GM15510 (cell line): Measurements from ENCODE around the gene TSPO2.

Source experiments
- POLR2A ChIP-seq: IDR thresholded peaks from 3 replicates; pipeline ENCODE4 v1.6.1; 2011; ENCODE audit warnings: borderline replicate concordance; ENCODE audit not compliant: insufficient read length; ENCODE audit errors: extremely low read depth

Gene TSPO2

DNA sequence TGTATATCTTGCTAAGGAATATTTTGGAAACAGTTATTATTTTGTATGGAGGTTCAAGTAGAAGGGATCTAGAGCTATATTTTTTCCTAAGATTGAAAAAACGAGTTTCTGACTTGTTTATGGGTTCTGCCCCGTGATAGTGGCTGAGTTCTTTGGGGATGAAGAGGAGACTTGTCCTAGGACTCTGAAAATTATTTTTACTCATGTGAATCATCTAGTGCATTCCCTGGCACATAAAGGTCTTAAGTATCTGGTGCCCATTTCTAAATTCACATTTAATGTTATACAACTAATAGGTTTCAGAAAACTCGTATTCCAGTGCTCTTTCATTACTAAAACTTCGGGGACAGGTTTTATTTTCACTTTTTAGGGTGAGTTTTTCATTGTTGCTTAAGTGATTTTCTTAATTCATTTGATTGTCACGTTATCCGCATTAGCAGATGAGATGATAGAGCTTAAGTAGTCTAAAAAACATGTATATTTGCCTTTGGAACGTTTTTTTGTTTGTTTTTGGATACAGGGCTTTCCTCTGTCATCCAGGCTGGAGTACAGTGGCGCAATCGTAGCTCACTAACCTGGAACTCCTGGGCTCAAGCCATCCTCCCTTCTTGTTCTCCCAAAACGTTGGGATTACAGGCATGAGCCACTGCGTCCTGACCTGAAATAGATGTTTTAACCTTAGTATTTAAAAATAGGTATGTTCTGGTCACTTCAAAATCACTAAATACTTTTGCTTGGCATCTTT lies 32.6 kb downstream of the TSPO2 start:
- no peak for TF ChIP-seq POLR2A

- no peak for TF ChIP-seq POLR2A
These were observed 33.7 kb downstream of the TSPO2 start for GRCh38 chr6:41075651-41076626.

- TF ChIP-seq POLR2A = no peak
These were observed 35.3 kb downstream of the TSPO2 start for GRCh38 chr6:41077536-41077935.

- no peak for TF ChIP-seq POLR2A
These were observed 35.8 kb downstream of the TSPO2 start for GRCh38 chr6:41078101-41078500.

GRCh38 chr6:41079080-41079479 lies 36.8 kb downstream of the TSPO2 start:
- TF ChIP-seq POLR2A = no peak

DNA sequence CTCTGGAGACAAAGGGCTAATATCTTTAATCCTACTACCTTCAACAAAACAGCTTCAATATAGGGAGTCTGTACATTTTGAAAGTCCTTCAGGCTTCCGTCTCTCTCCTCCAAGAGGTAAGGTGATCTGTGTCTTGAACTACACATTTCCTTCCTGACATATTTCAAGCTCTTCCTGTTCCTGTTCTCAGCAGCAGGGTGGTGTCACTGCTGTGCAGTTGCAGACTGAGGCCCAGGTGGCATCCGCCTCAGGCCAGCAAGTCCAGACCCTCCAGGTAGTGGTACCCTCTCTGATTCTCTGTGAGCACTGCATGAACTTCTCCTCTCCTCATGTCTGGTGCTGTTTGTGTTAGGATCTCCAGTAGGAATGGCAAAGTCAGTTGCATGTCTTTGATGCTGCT lies 38.4 kb downstream of the TSPO2 start:
- no peak for TF ChIP-seq POLR2A

DNA sequence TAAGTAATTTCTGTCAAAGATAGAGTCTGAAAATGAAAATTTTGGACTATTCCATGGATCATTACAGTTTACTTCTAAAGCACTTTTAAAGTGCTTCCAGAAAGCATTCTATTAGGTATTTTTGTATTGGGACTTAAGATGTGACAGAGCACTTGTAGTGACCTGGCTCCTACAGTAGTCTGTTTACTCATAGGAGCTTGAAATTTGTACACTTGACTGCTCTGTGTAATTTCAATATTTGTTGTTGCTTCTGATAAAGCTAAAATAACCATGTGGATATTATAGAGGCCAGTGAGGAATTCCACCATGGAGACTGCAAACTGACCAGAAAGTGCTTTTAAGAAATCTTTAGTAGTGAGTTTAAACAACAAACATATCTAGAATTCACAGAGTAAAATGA lies 40.8 kb downstream of the TSPO2 start:
- no peak for TF ChIP-seq POLR2A

GRCh38 chr6:41085182-41085581 lies 42.9 kb downstream of the TSPO2 start:
- no peak for TF ChIP-seq POLR2A

- no peak for TF ChIP-seq POLR2A
These were observed 46.2 kb downstream of the TSPO2 start for GRCh38 chr6:41088451-41088850.

DNA sequence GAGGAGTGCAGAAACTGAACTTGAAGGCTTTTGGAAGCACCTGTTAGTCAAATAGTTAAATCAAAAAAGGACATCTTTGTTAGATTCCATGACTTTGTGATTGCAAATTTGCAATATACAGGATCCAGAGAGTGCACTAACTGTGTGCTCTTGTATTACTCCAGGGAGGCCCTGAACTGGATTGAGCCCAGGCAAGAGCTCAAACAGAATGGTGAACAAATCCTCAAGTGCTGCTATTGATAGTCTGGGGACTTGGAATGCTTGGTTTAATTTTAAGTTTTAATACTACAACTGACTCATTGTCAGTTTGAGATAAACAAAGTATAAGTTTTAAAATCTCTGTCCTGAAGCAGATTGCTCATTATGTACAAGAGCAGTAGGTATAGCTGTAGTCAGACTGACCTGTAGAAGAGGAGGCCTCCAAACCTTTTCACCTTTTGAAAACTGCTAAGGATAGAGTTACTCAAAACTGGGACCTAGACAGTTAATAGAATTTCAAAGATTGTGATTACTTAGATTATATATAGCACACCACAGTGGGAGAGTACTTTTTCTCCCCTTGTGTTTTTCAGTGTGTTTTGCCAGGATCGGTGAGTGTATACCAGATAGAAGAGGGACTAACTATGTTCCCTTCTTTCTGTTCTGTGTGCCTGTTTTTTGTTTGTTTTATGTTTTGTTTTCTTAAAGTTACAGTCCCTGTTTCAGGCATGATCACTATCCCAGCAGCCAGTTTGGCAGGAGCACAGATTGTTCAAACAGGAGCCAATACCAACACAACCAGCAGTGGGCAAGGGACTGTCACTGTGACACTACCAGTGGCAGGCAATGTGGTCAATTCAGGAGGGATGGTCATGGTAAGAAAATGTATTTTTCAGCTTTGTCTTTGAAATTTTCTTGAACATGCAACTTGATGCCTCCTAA lies 48.8 kb downstream of the TSPO2 start:
- TF ChIP-seq POLR2A = no peak

DNA sequence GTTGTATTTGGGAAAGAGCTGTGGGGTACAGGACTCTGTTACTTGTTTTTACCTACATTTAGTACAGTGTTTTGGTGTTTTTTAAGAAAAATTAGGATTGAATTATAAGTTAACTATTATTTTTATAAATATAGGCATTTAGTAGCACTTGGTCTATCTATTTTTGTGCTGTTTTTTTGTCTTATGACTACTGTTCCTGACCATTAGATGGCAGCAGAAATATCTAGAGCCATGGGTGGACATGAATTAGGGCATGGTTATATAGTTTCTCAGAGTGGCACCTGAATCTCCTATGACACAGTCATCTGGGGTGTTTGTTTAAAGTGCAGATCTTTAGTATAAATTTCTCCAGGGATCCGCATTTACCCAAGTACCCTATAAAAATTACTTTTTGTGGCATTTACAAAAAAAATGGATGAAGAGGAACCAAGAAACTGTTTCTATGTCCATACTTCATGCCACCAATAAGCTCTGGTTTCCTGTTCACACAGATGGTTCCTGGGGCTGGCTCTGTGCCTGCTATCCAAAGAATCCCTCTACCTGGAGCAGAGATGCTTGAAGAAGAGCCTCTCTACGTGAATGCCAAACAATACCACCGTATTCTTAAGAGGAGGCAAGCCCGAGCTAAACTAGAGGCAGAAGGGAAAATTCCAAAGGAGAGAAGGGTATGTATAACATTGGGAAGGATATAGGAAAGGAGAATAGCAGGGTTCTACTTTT lies 50.3 kb downstream of the TSPO2 start:
- TF ChIP-seq POLR2A = no peak

GRCh38 chr6:41093729-41094128 lies 51.5 kb downstream of the TSPO2 start:
- no peak for TF ChIP-seq POLR2A
